Measurements from ENCODE around the gene NFYC. TPM values are rescaled to one million over a fixed set of nuclear protein-coding genes. Genes with fewer than 3 reads are reported as not detected.

NFYC gene
- total RNA-seq, 2 donors from 2014 or later, result 43.6 to 59.0 TPM

GRCh38 chr1:40652979-40653378, 38.5 kb upstream of the NFYC start:
- DNase-seq, result no peak
- Histone ChIP-seq H3K27me3 (ENCODE audit: control insufficient read depth, insufficient read depth, low read length, poor library complexity, severe bottlenecking) (no peaks in the 10 kb centered on the region), H3K9me3 (ENCODE audit: control insufficient read depth, low read length) (no peaks in the 10 kb centered on the region), H3K4me1 (ENCODE audit: control insufficient read depth, insufficient read depth, low read length) (no peaks in the 10 kb centered on the region), H3K36me3 (ENCODE audit: control insufficient read depth, insufficient read depth, low read length) (no peaks in the 10 kb centered on the region), H3K9ac (ENCODE audit: extremely low read depth, low read length, poor library complexity, severe bottlenecking) (no peak overlapping the region), H3K27ac (ENCODE audit: low read depth, low read length) (no peak overlapping the region), H3K4me3 (ENCODE audit: low read length) (no peak overlapping the region)
- Mint-ChIP-seq H3K9me3 (no peaks in the 10 kb centered on the region), H3K36me3 (ENCODE audit: low read depth) (no peaks in the 10 kb centered on the region), H3K27me3 (ENCODE audit: insufficient read depth) (peaks cover 3% of the 10 kb centered on the region), H3K4me1 (peaks cover 8% of the 10 kb centered on the region), H3K4me3 (no peak overlapping the region), H3K27ac (no peak overlapping the region)
- 80 to 94% methylated on average over 4 of the region's 4 CpGs for WGBS, 2 experiments (ENCODE audit: insufficient coverage in 1 of 2, insufficient read length in 1 of 2)
- TF ChIP-seq CTCF (conservative IDR thresholded peaks at IDR 0.05), result no peak

- Mint-ChIP-seq H3K36me3 (ENCODE audit: low read depth) (no peaks in the 10 kb centered on the region), H3K9me3 (no peaks in the 10 kb centered on the region), H3K27ac (no peak overlapping the region), H3K4me1 (peaks cover 8% of the 10 kb centered on the region), H3K27me3 (ENCODE audit: insufficient read depth) (peaks cover 3% of the 10 kb centered on the region), H3K4me3 (peak overlapping the region; percentile 46)
- Histone ChIP-seq H3K36me3 (ENCODE audit: control insufficient read depth, insufficient read depth, low read length) (no peaks in the 10 kb centered on the region), H3K4me3 (ENCODE audit: low read length) (peak overlapping the region; percentile 69), H3K27me3 (ENCODE audit: control insufficient read depth, insufficient read depth, low read length, poor library complexity, severe bottlenecking) (no peaks in the 10 kb centered on the region), H3K9me3 (ENCODE audit: control insufficient read depth, low read length) (no peaks in the 10 kb centered on the region), H3K4me1 (ENCODE audit: control insufficient read depth, insufficient read depth, low read length) (no peaks in the 10 kb centered on the region), H3K27ac (ENCODE audit: low read depth, low read length) (peak overlapping the region; percentile 55), H3K9ac (ENCODE audit: extremely low read depth, low read length, poor library complexity, severe bottlenecking) (no peak overlapping the region)
- DNase-seq, result peak; percentile 89
- no peak for TF ChIP-seq CTCF (conservative IDR thresholded peaks at IDR 0.05)
- WGBS, 2 experiments (ENCODE audit: insufficient coverage in 1 of 2, insufficient read length in 1 of 2), result 15 to 60% methylated on average over 2 to 30 of the region's 35 CpGs
Observed at GRCh38 chr1:40653851-40654537, 37.5 kb upstream of the NFYC start.

- Histone ChIP-seq H3K27ac (ENCODE audit: low read depth, low read length) (no peak overlapping the region), H3K4me3 (ENCODE audit: low read length) (no peak overlapping the region), H3K9ac (ENCODE audit: extremely low read depth, low read length, poor library complexity, severe bottlenecking) (no peak overlapping the region), H3K4me1 (ENCODE audit: control insufficient read depth, insufficient read depth, low read length) (no peaks in the 10 kb centered on the region), H3K9me3 (ENCODE audit: control insufficient read depth, low read length) (no peaks in the 10 kb centered on the region), H3K27me3 (ENCODE audit: control insufficient read depth, insufficient read depth, low read length, poor library complexity, severe bottlenecking) (no peaks in the 10 kb centered on the region), H3K36me3 (ENCODE audit: control insufficient read depth, insufficient read depth, low read length) (no peaks in the 10 kb centered on the region)
- no peak for TF ChIP-seq CTCF (conservative IDR thresholded peaks at IDR 0.05)
- peaks cover 3% of the 10 kb centered on the region for H3K27me3 Mint-ChIP-seq (ENCODE audit: insufficient read depth)
- no peaks in the 10 kb centered on the region for H3K36me3 Mint-ChIP-seq (ENCODE audit: low read depth)
- H3K4me3 Mint-ChIP-seq, result no peak overlapping the region
- no peak for DNase-seq
- H3K4me1 Mint-ChIP-seq, result peaks cover 9% of the 10 kb centered on the region
- 90 to 91% methylated on average over 6 to 7 of the region's 7 CpGs for WGBS, 2 experiments (ENCODE audit: insufficient coverage in 1 of 2, insufficient read length in 1 of 2)
- no peak overlapping the region for H3K27ac Mint-ChIP-seq
- H3K9me3 Mint-ChIP-seq, result no peaks in the 10 kb centered on the region
Observed at GRCh38 chr1:40657046-40657445, 34.5 kb upstream of the NFYC start.
